ENCODE measurements around the gene STX10.

DNA sequence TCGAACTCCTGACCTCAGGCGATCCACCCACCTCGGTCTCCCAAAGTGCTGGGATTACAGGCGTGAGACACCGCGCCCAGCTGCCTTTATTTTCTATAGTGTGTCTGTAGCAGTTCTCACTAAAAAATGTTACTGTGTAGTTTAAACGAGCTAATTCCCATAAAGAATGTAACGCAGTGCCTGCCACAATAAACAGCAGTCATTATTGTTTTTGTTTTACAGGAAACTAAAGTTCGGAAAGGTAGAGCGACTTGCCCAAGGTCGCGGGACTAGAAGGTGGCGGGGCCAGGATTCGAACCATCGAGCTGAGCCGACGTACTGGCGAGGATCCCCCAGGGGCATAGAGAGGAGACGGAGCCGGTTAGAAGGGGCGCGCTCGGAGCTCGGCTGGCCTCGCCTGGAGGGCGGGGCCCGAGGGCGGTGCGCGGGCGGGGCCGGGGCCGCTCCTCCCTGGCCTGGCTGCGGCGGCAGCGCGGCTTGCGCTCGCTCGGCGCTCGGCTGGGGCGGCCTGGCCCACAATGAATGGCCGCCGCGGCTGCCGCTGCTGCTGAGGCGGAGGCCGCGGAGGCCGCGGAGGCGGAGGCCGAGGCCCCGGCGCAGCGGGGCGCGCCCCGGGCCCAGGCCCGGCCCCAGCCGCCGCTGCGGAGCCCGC, 32.3 kb downstream of the STX10 start, which contains the start of gene NACC1:
- TF ChIP-seq, protein P1, sequence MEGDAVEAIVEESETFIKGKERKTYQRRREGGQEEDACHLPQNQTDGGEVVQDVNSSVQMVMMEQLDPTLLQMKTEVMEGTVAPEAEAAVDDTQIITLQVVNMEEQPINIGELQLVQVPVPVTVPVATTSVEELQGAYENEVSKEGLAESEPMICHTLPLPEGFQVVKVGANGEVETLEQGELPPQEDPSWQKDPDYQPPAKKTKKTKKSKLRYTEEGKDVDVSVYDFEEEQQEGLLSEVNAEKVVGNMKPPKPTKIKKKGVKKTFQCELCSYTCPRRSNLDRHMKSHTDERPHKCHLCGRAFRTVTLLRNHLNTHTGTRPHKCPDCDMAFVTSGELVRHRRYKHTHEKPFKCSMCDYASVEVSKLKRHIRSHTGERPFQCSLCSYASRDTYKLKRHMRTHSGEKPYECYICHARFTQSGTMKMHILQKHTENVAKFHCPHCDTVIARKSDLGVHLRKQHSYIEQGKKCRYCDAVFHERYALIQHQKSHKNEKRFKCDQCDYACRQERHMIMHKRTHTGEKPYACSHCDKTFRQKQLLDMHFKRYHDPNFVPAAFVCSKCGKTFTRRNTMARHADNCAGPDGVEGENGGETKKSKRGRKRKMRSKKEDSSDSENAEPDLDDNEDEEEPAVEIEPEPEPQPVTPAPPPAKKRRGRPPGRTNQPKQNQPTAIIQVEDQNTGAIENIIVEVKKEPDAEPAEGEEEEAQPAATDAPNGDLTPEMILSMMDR (IDR thresholded peaks at IDR 0.05; ENCODE audit: poor library complexity): no peak
- no peak for TF ChIP-seq EZH2phosphoT487 (IDR thresholded peaks at IDR 0.05; ENCODE audit: low read depth, severe bottlenecking, unreplicated experiment)

Data from hepatocyte (in vitro differentiated cells).